ENCODE results near the gene TRNAU1AP. TPM values are rescaled to one million over a fixed set of nuclear protein-coding genes. Genes with fewer than 3 reads are reported as not detected.
A peak's percentile ranks its signal among the peaks of the same experiment; 100 is the strongest.
"Not testable (repeated sequence)": the region's sequence is repeated elsewhere in the genome, so short reads cannot be mapped to it uniquely, and the experiment has no call there.

The TRNAU1AP gene
- total RNA-seq, 2 donors from 2014 or later = 22.1 to 28.6 TPM

- intact Hi-C loops (cut with DNase I) = no loop called here
- no peak for DNase-seq
- H3K9ac ChIP-seq (ENCODE audit: low read depth in 2 of 2, low read length in 2 of 2) = no peak overlapping the region
- H3K4me1 ChIP-seq = no peaks in the 10 kb centered on the region
- no peaks in the 10 kb centered on the region for H3K27me3 ChIP-seq
- no peak for TF ChIP-seq CTCF (IDR thresholded peaks at IDR 0.05)
- H3K9me3 ChIP-seq = no peaks in the 10 kb centered on the region
- no peak overlapping the region for H3K4me3 ChIP-seq
- no peak overlapping the region for H3K27ac ChIP-seq
- no peaks in the 10 kb centered on the region for H3K36me3 ChIP-seq
Observed at GRCh38 chr1:28538286-28538685, 14.6 kb upstream of the TRNAU1AP start.

- Histone ChIP-seq H3K9ac (ENCODE audit: low read depth in 2 of 2, low read length in 2 of 2) (no peak overlapping the region), H3K27ac (no peak overlapping the region), H3K4me3 (no peak overlapping the region), H3K9me3 (no peaks in the 10 kb centered on the region), H3K27me3 (no peaks in the 10 kb centered on the region), H3K36me3 (no peaks in the 10 kb centered on the region), H3K4me1 (no peaks in the 10 kb centered on the region)
- intact Hi-C loops (cut with DNase I) = no loop called here
- no peak for DNase-seq
- no peak for TF ChIP-seq CTCF (IDR thresholded peaks at IDR 0.05)
Observed at GRCh38 chr1:28540651-28541050, 12.2 kb upstream of the TRNAU1AP start.

GRCh38 chr1:28541414-28542015, 11.4 kb upstream of the TRNAU1AP start:
- DNase-seq; H3K4me3 ChIP-seq; H3K27ac ChIP-seq; H3K9ac ChIP-seq (ENCODE audit: low read depth in 2 of 2, low read length in 2 of 2); H3K27me3 ChIP-seq; intact Hi-C loops (cut with DNase I); H3K9me3 ChIP-seq; H3K36me3 ChIP-seq; H3K4me1 ChIP-seq: not testable (repeated sequence)

GRCh38 chr1:28545246-28545628, 7.6 kb upstream of the TRNAU1AP start:
- Histone ChIP-seq H3K9ac (ENCODE audit: low read depth in 2 of 2, low read length in 2 of 2) (no peak overlapping the region), H3K36me3 (no peaks in the 10 kb centered on the region), H3K9me3 (no peaks in the 10 kb centered on the region), H3K27me3 (no peaks in the 10 kb centered on the region), H3K4me1 (no peaks in the 10 kb centered on the region), H3K4me3 (no peak overlapping the region), H3K27ac (no peak overlapping the region)
- TF ChIP-seq CTCF (IDR thresholded peaks at IDR 0.05) = no peak
- DNase-seq = no peak
- intact Hi-C loops (cut with DNase I) = no loop called here

GRCh38 chr1:28548318-28548717, 4.6 kb upstream of the TRNAU1AP start:
- Histone ChIP-seq H3K9me3 (no peaks in the 10 kb centered on the region), H3K27ac (no peak overlapping the region), H3K4me1 (no peaks in the 10 kb centered on the region), H3K9ac (ENCODE audit: low read depth in 2 of 2, low read length in 2 of 2) (no peak overlapping the region), H3K4me3 (no peak overlapping the region), H3K27me3 (no peaks in the 10 kb centered on the region), H3K36me3 (no peaks in the 10 kb centered on the region)
- intact Hi-C loops (cut with DNase I) = no loop called here
- no peak for TF ChIP-seq CTCF (IDR thresholded peaks at IDR 0.05)
- no peak for DNase-seq

- no peak overlapping the region for H3K4me3 ChIP-seq
- peak overlapping the region; percentile 86 for H3K27ac ChIP-seq
- no peaks in the 10 kb centered on the region for H3K36me3 ChIP-seq
- H3K4me1 ChIP-seq = peaks cover 5% of the 10 kb centered on the region
- no peaks in the 10 kb centered on the region for H3K9me3 ChIP-seq
- intact Hi-C loops (cut with DNase I) = no loop called here
- no peak overlapping the region for H3K9ac ChIP-seq (ENCODE audit: low read depth in 2 of 2, low read length in 2 of 2)
- peak; percentile 62 for DNase-seq
- H3K27me3 ChIP-seq = no peaks in the 10 kb centered on the region
- no peak for TF ChIP-seq CTCF (IDR thresholded peaks at IDR 0.05)
Observed at GRCh38 chr1:28551381-28551780, 1.5 kb upstream of the TRNAU1AP start.

Data from colonic mucosa (tissue), 4 donors.